CD4-positive, CD25-positive, alpha-beta regulatory T cell (primary cell): ENCODE results near the gene TXK. TPM values are rescaled to one million over a fixed set of nuclear protein-coding genes. Genes with fewer than 3 reads are reported as not detected.

Source experiments
- ATAC-seq, 2 donors: fragments of 150-1000 bp; cut with Tn5 transposase; one replicate each; pipeline ENCODE4 v1.10.0; 2021; ENCODE audit warnings: low read depth in 2 of 2, moderate number of reproducible peaks in 2 of 2, moderate library complexity in 1 of 2
- DNase-seq, 3 donors: peaks; one replicate each; pipeline versions ENCODE4 v3.0.0 to v3.0.0-alpha.2; 2012 to 2022; ENCODE audit warnings: mixed read lengths in 1 of 3
- H3K27ac ChIP-seq: one replicate; pipeline ENCODE4 v1.7.0; 2013; ENCODE audit warnings: mild to moderate bottlenecking, low read length; ENCODE audit not compliant: insufficient read depth, poor library complexity, severe bottlenecking
- H3K27me3 ChIP-seq: one replicate; pipeline ENCODE4 v1.7.0; 2013; ENCODE audit warnings: low read length; ENCODE audit not compliant: control insufficient read depth, insufficient read depth
- H3K36me3 ChIP-seq: one replicate; pipeline ENCODE4 v1.7.0; 2013; ENCODE audit warnings: mild to moderate bottlenecking, low read length, moderate library complexity; ENCODE audit not compliant: control insufficient read depth, insufficient read depth
- H3K4me1 ChIP-seq: 2 replicates; pipeline ENCODE4 v1.7.0; 2013; ENCODE audit warnings: mild to moderate bottlenecking, low read length; ENCODE audit not compliant: insufficient read depth, control insufficient read depth, poor library complexity, severe bottlenecking
- H3K4me3 ChIP-seq: one replicate; pipeline ENCODE4 v1.7.0; 2013; ENCODE audit warnings: low read depth, mild to moderate bottlenecking, low read length, moderate library complexity
- H3K9me3 ChIP-seq, 2 experiments: 1 replicate in 1 of 2; 2 replicates in 1 of 2; pipeline ENCODE4 v1.7.0; 2013; ENCODE audit warnings: low read length in 2 of 2, mild to moderate bottlenecking in 1 of 2, moderate library complexity in 1 of 2; ENCODE audit not compliant: control insufficient read depth in 2 of 2
- H3K27ac Mint-ChIP-seq, 3 donors: one replicate each; pipeline ENCODE4 v1.8.0; 2020 to 2022; ENCODE audit warnings: mild to moderate bottlenecking in 3 of 3, mixed read lengths in 3 of 3, moderate library complexity in 2 of 3
- H3K27me3 Mint-ChIP-seq: one replicate; pipeline ENCODE4 v1.8.0; 2022; ENCODE audit warnings: mild to moderate bottlenecking, mixed read lengths
- H3K36me3 Mint-ChIP-seq: one replicate; pipeline ENCODE4 v1.8.0; 2020; ENCODE audit warnings: mixed read lengths
- H3K4me1 Mint-ChIP-seq, 4 donors: one replicate each; pipeline ENCODE4 v1.8.0; 2020 to 2022; ENCODE audit warnings: mixed read lengths in 4 of 4, mild to moderate bottlenecking in 1 of 4
- H3K4me3 Mint-ChIP-seq, 4 donors: one replicate each; pipeline ENCODE4 v1.8.0; 2020 to 2022; ENCODE audit warnings: mild to moderate bottlenecking in 4 of 4, mixed read lengths in 4 of 4, moderate library complexity in 3 of 4
- H3K9me3 Mint-ChIP-seq, 7 donors: one replicate each; pipeline ENCODE4 v1.8.0; 2020 to 2022; ENCODE audit warnings: mixed read lengths in 7 of 7, mild to moderate bottlenecking in 3 of 7, moderate library complexity in 2 of 7
- polyA plus RNA-seq, 4 donors: library from polyadenylated mRNA; unstranded; fragments of 300-500 nt; fragmentation: Illumina TruSeq; gene quantifications; one replicate each; pipeline ENCODE4 v1.2.3, GENCODE V29; 2021
- total RNA-seq: library from RNA; stranded (reverse); gene quantifications from one replicate; pipeline ENCODE4 v1.2.3, GENCODE V29; 2022

TXK gene
- total and polyA plus RNA-seq, 5 donors from 2014 or later: 38.3 to 77.2 (median 58.0) TPM

GRCh38 chr4:48127231-48127630 is 6.8 kb downstream of the TXK start:
- peak overlapping the region; percentile 79 for H3K27ac ChIP-seq
- H3K4me3 ChIP-seq: peak overlapping the region; percentile 66
- ATAC-seq (no peak), DNase-seq (no peak)
- no peaks in the 10 kb centered on the region for H3K9me3 Mint-ChIP-seq
- peak overlapping the region; percentile 88 to 95 (median 93) for H3K4me3 Mint-ChIP-seq
- H3K36me3 Mint-ChIP-seq: peaks cover 42% of the 10 kb centered on the region
- peaks cover 40 to 88% (median 69%) of the 10 kb centered on the region in 4 donors for H3K4me1 Mint-ChIP-seq
- H3K9me3 ChIP-seq: no peaks in the 10 kb centered on the region
- no peaks in the 10 kb centered on the region for H3K27me3 ChIP-seq
- H3K4me1 ChIP-seq: peaks cover 73% of the 10 kb centered on the region
- H3K27ac Mint-ChIP-seq: peak overlapping the region; percentile 88 to 99 (median 91)
- no peaks in the 10 kb centered on the region for H3K36me3 ChIP-seq
- H3K27me3 Mint-ChIP-seq: peaks cover 9% of the 10 kb centered on the region

GRCh38 chr4:48126621-48127020 is 7.4 kb downstream of the TXK start:
- Mint-ChIP-seq H3K27ac (peak overlapping the region; percentile 88 to 99 (median 91)), H3K36me3 (peaks cover 40% of the 10 kb centered on the region), H3K4me3 (peak overlapping the region; percentile 58 to 95 (median 93)), H3K4me1 (peaks cover 35 to 87% (median 66%) of the 10 kb centered on the region in 4 donors), H3K27me3 (peaks cover 9% of the 10 kb centered on the region), H3K9me3 (no peaks in the 10 kb centered on the region)
- Histone ChIP-seq H3K27ac (peak overlapping the region; percentile 79), H3K36me3 (no peaks in the 10 kb centered on the region), H3K4me1 (peaks cover 71% of the 10 kb centered on the region), H3K9me3 (no peaks in the 10 kb centered on the region), H3K27me3 (no peaks in the 10 kb centered on the region), H3K4me3 (no peak overlapping the region)
- DNase-seq (no peak), ATAC-seq (no peak)

GRCh38 chr4:48124870-48125269 is 9.2 kb downstream of the TXK start:
- peaks cover 28% of the 10 kb centered on the region for H3K36me3 Mint-ChIP-seq
- H3K9me3 ChIP-seq: no peaks in the 10 kb centered on the region
- peaks cover 9% of the 10 kb centered on the region for H3K27me3 Mint-ChIP-seq
- H3K27ac ChIP-seq: peak overlapping the region; percentile 57
- peak overlapping the region; percentile 8 to 92 (median 70) for H3K4me3 Mint-ChIP-seq
- no peak for ATAC-seq
- H3K36me3 ChIP-seq: peaks cover 4% of the 10 kb centered on the region
- peaks cover 34 to 70% (median 51%) of the 10 kb centered on the region in 4 donors for H3K4me1 Mint-ChIP-seq
- no peak for DNase-seq
- peak overlapping the region; percentile 73 to 93 (median 88) for H3K27ac Mint-ChIP-seq
- H3K9me3 Mint-ChIP-seq: no peaks in the 10 kb centered on the region
- H3K27me3 ChIP-seq: no peaks in the 10 kb centered on the region
- H3K4me3 ChIP-seq: peak overlapping the region; percentile 33
- H3K4me1 ChIP-seq: peaks cover 54% of the 10 kb centered on the region

- Histone ChIP-seq H3K4me1 (peaks cover 55% of the 10 kb centered on the region), H3K9me3 (no peaks in the 10 kb centered on the region), H3K27ac (peak overlapping the region; percentile 25), H3K27me3 (no peaks in the 10 kb centered on the region), H3K36me3 (peaks cover 4% of the 10 kb centered on the region), H3K4me3 (peak overlapping the region; percentile 2)
- Mint-ChIP-seq H3K27ac (no peak overlapping the region), H3K27me3 (peaks cover 5% of the 10 kb centered on the region), H3K36me3 (peaks cover 33% of the 10 kb centered on the region), H3K4me1 (peaks cover 33 to 70% (median 54%) of the 10 kb centered on the region in 4 donors), H3K4me3 (peak overlapping the region in 1 of 4 donors; percentile 6), H3K9me3 (peaks cover 0 to 1% (median 0%) of the 10 kb centered on the region in 7 donors)
- DNase-seq (no peak), ATAC-seq (no peak)
Measured at GRCh38 chr4:48122756-48123155, 11.3 kb downstream of the TXK start.

- Histone ChIP-seq H3K36me3 (peaks cover 6% of the 10 kb centered on the region), H3K9me3 (no peaks in the 10 kb centered on the region), H3K4me1 (peaks cover 47% of the 10 kb centered on the region), H3K4me3 (no peak overlapping the region), H3K27me3 (no peaks in the 10 kb centered on the region), H3K27ac (no peak overlapping the region)
- no peak overlapping the region for H3K27ac Mint-ChIP-seq
- peaks cover 0 to 1% (median 0%) of the 10 kb centered on the region in 7 donors for H3K9me3 Mint-ChIP-seq
- H3K4me3 Mint-ChIP-seq: no peak overlapping the region
- H3K27me3 Mint-ChIP-seq: no peaks in the 10 kb centered on the region
- DNase-seq: no peak
- no peak for ATAC-seq
- H3K36me3 Mint-ChIP-seq: peaks cover 42% of the 10 kb centered on the region
- H3K4me1 Mint-ChIP-seq: peaks cover 32 to 70% (median 52%) of the 10 kb centered on the region in 4 donors
Measured at GRCh38 chr4:48121180-48121579, 12.9 kb downstream of the TXK start.

- H3K27ac Mint-ChIP-seq: no peak overlapping the region
- H3K36me3 ChIP-seq: peaks cover 6% of the 10 kb centered on the region
- no peaks in the 10 kb centered on the region for H3K27me3 Mint-ChIP-seq
- no peak overlapping the region for H3K4me3 ChIP-seq
- no peaks in the 10 kb centered on the region for H3K9me3 ChIP-seq
- ATAC-seq (no peak), DNase-seq (no peak)
- peaks cover 0 to 1% (median 0%) of the 10 kb centered on the region in 7 donors for H3K9me3 Mint-ChIP-seq
- H3K36me3 Mint-ChIP-seq: peaks cover 38% of the 10 kb centered on the region
- no peak overlapping the region for H3K27ac ChIP-seq
- H3K4me3 Mint-ChIP-seq: no peak overlapping the region
- H3K27me3 ChIP-seq: no peaks in the 10 kb centered on the region
- peaks cover 26 to 65% (median 47%) of the 10 kb centered on the region in 4 donors for H3K4me1 Mint-ChIP-seq
- H3K4me1 ChIP-seq: peaks cover 37% of the 10 kb centered on the region
Measured at GRCh38 chr4:48120132-48120531, 13.9 kb downstream of the TXK start.

- Mint-ChIP-seq H3K27ac (peak overlapping the region; percentile 28 to 69 (median 38)), H3K27me3 (no peaks in the 10 kb centered on the region), H3K4me3 (peak overlapping the region in 2 of 4 donors; percentile 40 to 56), H3K9me3 (peaks cover 0 to 1% (median 0%) of the 10 kb centered on the region in 7 donors), H3K36me3 (peaks cover 38% of the 10 kb centered on the region), H3K4me1 (peaks cover 22 to 65% (median 44%) of the 10 kb centered on the region in 4 donors)
- H3K4me1 ChIP-seq: peaks cover 34% of the 10 kb centered on the region
- ATAC-seq (no peak), DNase-seq (no peak)
- no peaks in the 10 kb centered on the region for H3K27me3 ChIP-seq
- H3K4me3 ChIP-seq: no peak overlapping the region
- H3K36me3 ChIP-seq: peaks cover 6% of the 10 kb centered on the region
- H3K9me3 ChIP-seq: no peaks in the 10 kb centered on the region
- peak overlapping the region; percentile 48 for H3K27ac ChIP-seq
Measured at GRCh38 chr4:48119646-48120045, 14.4 kb downstream of the TXK start.

- DNase-seq (no peak), ATAC-seq (no peak)
- Histone ChIP-seq H3K4me1 (peaks cover 31% of the 10 kb centered on the region), H3K9me3 (no peaks in the 10 kb centered on the region), H3K4me3 (no peak overlapping the region), H3K27me3 (no peaks in the 10 kb centered on the region), H3K27ac (no peak overlapping the region), H3K36me3 (peaks cover 16% of the 10 kb centered on the region)
- H3K27me3 Mint-ChIP-seq: no peaks in the 10 kb centered on the region
- H3K27ac Mint-ChIP-seq: peak overlapping the region; percentile 3 to 79 (median 52)
- peaks cover 39% of the 10 kb centered on the region for H3K36me3 Mint-ChIP-seq
- peaks cover 27 to 64% (median 45%) of the 10 kb centered on the region in 4 donors for H3K4me1 Mint-ChIP-seq
- peak overlapping the region in 2 of 4 donors; percentile 23 to 39 for H3K4me3 Mint-ChIP-seq
- H3K9me3 Mint-ChIP-seq: peaks cover 0 to 1% (median 0%) of the 10 kb centered on the region in 7 donors
Measured at GRCh38 chr4:48118081-48118480, 16.0 kb downstream of the TXK start.
